K562 (cell line): Measurements from ENCODE around the gene OSBPL7. TPM values are rescaled to one million over a fixed set of nuclear protein-coding genes. Genes with fewer than 3 reads are reported as not detected.

ENCODE experiments used
- ATAC-seq: fragments of 200-7000 bp; cut with Tn5 transposase; 3 replicates; pipeline ENCODE4 v1.9.1; 2020; ENCODE audit warnings: moderate library complexity
- BruUV-seq: library from RNA; stranded (reverse); fragments of 400-500 nt; replicated peaks from 2 replicates; lab custom pipeline; 2021; lab: Mats Ljungman, UMichigan
- CTCF ChIA-PET: fragments of 300-600 bp; formaldehyde crosslinking; extraction: SDS; loops from one replicate; lab custom pipeline; 2021; ENCODE audit warnings: low intra/inter-chr PET ratio; lab: Yijun Ruan, JAX
- POLR2A ChIA-PET: fragments of 300-600, 350-650 bp; sonication (Branson Sonifier 250); formaldehyde crosslinking; extraction: SDS; loops from one replicate; lab custom pipeline; 2021; ENCODE audit warnings: antibody characterized with exemption, inconsistent platforms; lab: Yijun Ruan, JAX
- DNase-seq, 4 experiments: peaks; one replicate each; pipeline versions ENCODE4 v3.0.0 to v3.0.0-alpha.2; 2011 to 2018; ENCODE audit warnings: low spot score in 3 of 4, mixed read lengths in 3 of 4; ENCODE audit errors: extremely low read depth in 1 of 4
- FAIRE-seq: peaks from 2 replicates; lab custom pipeline; 2011; peaks lifted over from hg19 to GRCh38; lab: Jason Lieb, UNC
- H2AFZ ChIP-seq: 2 replicates; pipeline ENCODE4 v1.6.0; 2011; ENCODE audit warnings: low read depth, low read length, control low read depth, inconsistent platforms
- H3K27ac ChIP-seq: fragments of 200-600 bp; 3 replicates; pipeline ENCODE4 v1.8.0; 2011; ENCODE audit warnings: low read depth, mild to moderate bottlenecking, control low read depth, inconsistent platforms, low read length, moderate library complexity, mixed read lengths; ENCODE audit errors: extremely low read depth
- H3K27me3 ChIP-seq, 2 experiments: fragments of 300-600 bp in 1 of 2; 2 replicates in 1 of 2; 3 replicates in 1 of 2; pipeline versions ENCODE4 v1.6.0 to v1.8.0; 2011; ENCODE audit warnings: inconsistent platforms in 2 of 2, low read length in 2 of 2, mild to moderate bottlenecking in 1 of 2, mixed read lengths in 1 of 2, moderate library complexity in 1 of 2; ENCODE audit not compliant: control insufficient read depth in 2 of 2, insufficient read depth in 2 of 2
- H3K36me3 ChIP-seq: fragments of 300-600 bp; 3 replicates; pipeline ENCODE4 v1.8.0; 2011; ENCODE audit warnings: mild to moderate bottlenecking, low read length, inconsistent platforms; ENCODE audit not compliant: control insufficient read depth, insufficient read depth
- H3K4me1 ChIP-seq, 2 experiments: fragments of 200-600 bp in 1 of 2; replicated peaks in 1 of 2; 2 replicates in 1 of 2; 3 replicates in 1 of 2; pipeline versions ENCODE4 v1.5.1 to v1.8.0; 2011; ENCODE audit warnings: inconsistent platforms in 2 of 2, low read length in 2 of 2, mild to moderate bottlenecking in 1 of 2, mixed read lengths in 1 of 2, moderate library complexity in 1 of 2; ENCODE audit not compliant: control insufficient read depth in 2 of 2, insufficient read depth in 2 of 2
- H3K4me2 ChIP-seq: 2 replicates; pipeline ENCODE4 v1.6.1; 2011; ENCODE audit warnings: low read length, control low read depth, inconsistent platforms, mixed read lengths; ENCODE audit not compliant: insufficient read depth
- H3K4me3 ChIP-seq: fragments of 200-600 bp; sonication (generic), shearing (Covaris generic); 2 replicates; pipeline ENCODE4 v1.5.1; 2016; ENCODE audit warnings: control low read depth, inconsistent platforms
- H3K79me2 ChIP-seq: fragments of 200-600 bp; 3 replicates; pipeline ENCODE4 v1.8.0; 2011; ENCODE audit warnings: low read length, inconsistent platforms; ENCODE audit not compliant: control insufficient read depth, insufficient read depth
- H3K9ac ChIP-seq, 2 experiments: 2 replicates each; pipeline versions ENCODE4 v1.6.0 to v1.6.1; 2011; ENCODE audit warnings: low read depth in 2 of 2, low read length in 2 of 2, control low read depth in 1 of 2, inconsistent platforms in 1 of 2, mild to moderate bottlenecking in 1 of 2, mixed read lengths in 1 of 2; ENCODE audit not compliant: insufficient read depth in 1 of 2
- H3K9me1 ChIP-seq: one replicate; pipeline ENCODE4 v1.6.0; 2011; ENCODE audit warnings: inconsistent platforms, mild to moderate bottlenecking, low read length, moderate library complexity; ENCODE audit not compliant: control insufficient read depth, insufficient read depth
- H3K9me3 ChIP-seq: replicated peaks from 2 replicates; pipeline ENCODE4 v1.5.1; 2011; ENCODE audit warnings: low read depth, low read length, inconsistent platforms; ENCODE audit not compliant: control insufficient read depth, insufficient read depth
- H4K20me1 ChIP-seq: replicated peaks from 2 replicates; pipeline ENCODE4 v1.6.1; 2011; ENCODE audit warnings: low read length, inconsistent platforms, mixed read lengths; ENCODE audit not compliant: control insufficient read depth, insufficient read depth
- BCL6 ChIP-seq: fragments of 250-450 bp; sonication (Bioruptor Pico); IDR thresholded peaks from 2 replicates; pipeline ENCODE4 v1.4.0; 2020
- FOSL1 ChIP-seq: fragments of 200-800 bp; sonication (Bioruptor generic); conservative IDR thresholded peaks from 2 replicates; pipeline ENCODE4 v1.6.1; 2016; ENCODE audit warnings: missing genetic modification characterization, missing compliant biosample characterization
- FUS ChIP-seq: fragments of 200-400 bp; formaldehyde crosslinking; optimal IDR thresholded peaks from 2 replicates; pipeline ENCODE3; 2017; ENCODE audit warnings: low read depth, low read length
- JUND ChIP-seq, 2 experiments: IDR thresholded peaks; 2 replicates in 1 of 2; 3 replicates in 1 of 2; pipeline ENCODE4 v1.6.1; 2011; ENCODE audit warnings: borderline replicate concordance in 2 of 2, low read depth in 2 of 2, low read length in 2 of 2, improper control_type of control experiment in 1 of 2, missing biosample characterization in 1 of 2, missing genetic modification characterization in 1 of 2, missing genetic modification reagents in 1 of 2
- NBN ChIP-seq: fragments of 450-650 bp; IDR thresholded peaks from 2 replicates; pipeline ENCODE4 v1.6.1; 2016; ENCODE audit warnings: low read depth, mild to moderate bottlenecking
- OTX1 ChIP-seq: fragments of 450-650 bp; formaldehyde crosslinking; IDR thresholded peaks from 2 replicates; pipeline ENCODE4 v1.4.0; 2022; ENCODE audit warnings: mild to moderate bottlenecking
- TEAD1 ChIP-seq, 2 experiments: fragments of 450-650 bp in 1 of 2; sonication (generic) in 1 of 2; formaldehyde crosslinking; IDR thresholded peaks; 2 replicates each; pipeline versions ENCODE4 v1.4.0 to v1.8.0; 2020 to 2022; ENCODE audit warnings: mild to moderate bottlenecking in 2 of 2, missing genetic modification reagents in 1 of 2
- ZFPM2 ChIP-seq: fragments of 250-450 bp; sonication (Bioruptor Pico); IDR thresholded peaks from 2 replicates; pipeline ENCODE4 v1.5.1; 2022; ENCODE audit warnings: mild to moderate bottlenecking
- ZFX ChIP-seq: sonication (generic); formaldehyde crosslinking; IDR thresholded peaks from 2 replicates; pipeline ENCODE4 v1.8.0; 2022; ENCODE audit warnings: mild to moderate bottlenecking, missing genetic modification reagents, moderate library complexity
- ZNF282 ChIP-seq: sonication (generic); formaldehyde crosslinking; IDR thresholded peaks from 2 replicates; pipeline ENCODE4 v1.8.1; 2023; ENCODE audit warnings: missing genetic modification reagents
- WGBS: fragments of 100-300 bp; shearing (Covaris generic); methylation state at CpG from one replicate; pipeline ENCODE4 v1.1.6; 2016; ENCODE audit warnings: low coverage, mixed read lengths; ENCODE audit not compliant: insufficient coverage; ENCODE audit errors: missing lambda C conversion rate; 5-methylcytosine and 5-hydroxymethylcytosine counted together
- in situ Hi-C: fragments of 300-500 bp; cut with MboI; formaldehyde crosslinking; loops from 4 replicates; pipeline ENCODE4 v1.15.0; 2018; ENCODE audit warnings: inconsistent platforms, mixed read lengths
- intact Hi-C: fragments of 100-400 bp; cut with micrococcal nuclease; formaldehyde crosslinking; loops from 2 replicates; pipeline ENCODE4 v1.14.2; 2022
- polyA plus RNA-seq, 8 experiments: library from polyadenylated mRNA; depleted of rRNA in 4 of 8; stranded (reverse) in 5 of 8; unstranded in 3 of 8; fragments of >200 nt; fragmentation: Nextera tagmentation in 2 of 8; fragmentation: Illumina TruSeq in 1 of 8; extraction: Ambion mirVana in 2 of 8; extraction: Trizol in 1 of 8; gene quantifications; 2 replicates each; pipeline versions ENCODE4 v1.2.1 to v1.2.3, GENCODE V29; 2011 to 2014; ENCODE audit warnings: inconsistent platforms in 1 of 8, missing spikeins in 1 of 8
- total RNA-seq, 7 experiments: library from RNA; depleted of rRNA in 6 of 7; stranded (reverse); fragments of >200 nt in 6 of 7; fragmentation: Illumina TruSeq in 2 of 7; extraction: Trizol in 2 of 7; gene quantifications; 2 replicates each; pipeline versions ENCODE4 v1.2.1 to v1.2.3, GENCODE V29; 2011 to 2021; ENCODE audit warnings: low replicate concordance in 1 of 7
- TF ChIP-seq, protein P1 (sequence below): fragments of 250-450 bp; sonication (Bioruptor Pico); IDR thresholded peaks from 2 replicates; pipeline ENCODE4 v1.4.0; 2020; ENCODE audit warnings: mild to moderate bottlenecking

Gene OSBPL7
- total and polyA plus RNA-seq, 9 of the 15 experiments (the other 6 are each of a cell fraction or from before 2014, with no cell fraction given), result 0.32 to 11.9 (median 5.8) TPM

DNA sequence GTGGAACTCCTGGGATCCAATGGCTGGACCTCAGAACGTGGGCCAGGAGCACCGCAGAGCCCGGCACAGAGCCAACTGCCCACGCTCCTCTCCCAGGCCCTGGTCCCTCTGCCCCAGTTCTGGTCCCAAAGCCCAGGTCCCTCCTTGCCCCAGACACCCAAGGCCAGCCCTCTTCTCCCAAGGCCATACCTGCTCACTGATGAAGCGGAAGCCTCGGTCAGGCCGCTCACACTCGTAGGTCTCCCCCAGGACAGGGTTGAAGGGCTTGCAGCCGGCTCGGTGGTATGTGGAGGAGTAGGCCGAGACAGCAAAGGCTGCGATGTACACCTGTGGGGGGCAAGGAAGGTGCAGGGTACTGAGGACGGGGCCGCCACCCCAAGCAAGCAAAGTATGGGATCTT is 8.5 kb downstream of the OSBPL7 start:
- FAIRE-seq (no peak), ATAC-seq (no peak), DNase-seq (no peak)
- WGBS, result 89% methylated on average over 10 of the region's 14 CpGs
- BruUV-seq, result no TSS peak
- no peak overlapping the region for H2AFZ ChIP-seq
- no peak overlapping the region for H3K4me3 ChIP-seq
- H3K79me2 ChIP-seq, result no peaks in the 10 kb centered on the region
- H3K9me1 ChIP-seq, result peaks cover 6% of the 10 kb centered on the region
- H3K9me3 ChIP-seq, result no peaks in the 10 kb centered on the region
- in situ Hi-C loops (no loop called here), intact Hi-C loops (no loop called here)
- H3K27me3 ChIP-seq, result no peaks in the 10 kb centered on the region
- H3K9ac ChIP-seq, result no peak overlapping the region
- TF ChIP-seq ZNF282 (no peak), TEAD1 (CRISPR knock-in tag; IDR thresholded peaks at IDR 0.05) (no peak), FOSL1 (tag) (no peak), OTX1 (CRISPR knock-in tag) (no peak), BCL6 (CRISPR knock-in tag) (no peak), JUND (IDR thresholded peaks at IDR 0.05; ENCODE audit: borderline replicate concordance, low read depth, low read length) (no peak), JUND (tag; IDR thresholded peaks at IDR 0.05; ENCODE audit: borderline replicate concordance, low read depth, low read length) (no peak), ZFX (CRISPR knock-in tag) (no peak), NBN (no peak), ZFPM2 (CRISPR knock-in tag) (no peak), FUS (no peak)
- TF ChIP-seq, protein P1, sequence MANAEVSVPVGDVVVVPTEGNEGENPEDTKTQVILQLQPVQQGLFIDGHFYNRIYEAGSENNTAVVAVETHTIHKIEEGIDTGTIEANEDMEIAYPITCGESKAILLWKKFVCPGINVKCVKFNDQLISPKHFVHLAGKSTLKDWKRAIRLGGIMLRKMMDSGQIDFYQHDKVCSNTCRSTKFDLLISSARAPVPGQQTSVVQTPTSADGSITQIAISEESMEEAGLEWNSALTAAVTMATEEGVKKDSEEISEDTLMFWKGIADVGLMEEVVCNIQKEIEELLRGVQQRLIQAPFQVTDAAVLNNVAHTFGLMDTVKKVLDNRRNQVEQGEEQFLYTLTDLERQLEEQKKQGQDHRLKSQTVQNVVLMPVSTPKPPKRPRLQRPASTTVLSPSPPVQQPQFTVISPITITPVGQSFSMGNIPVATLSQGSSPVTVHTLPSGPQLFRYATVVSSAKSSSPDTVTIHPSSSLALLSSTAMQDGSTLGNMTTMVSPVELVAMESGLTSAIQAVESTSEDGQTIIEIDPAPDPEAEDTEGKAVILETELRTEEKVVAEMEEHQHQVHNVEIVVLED, result no peak
- ChIA-PET POLR2A (interaction anchor here (0.6 to 0.9 kb wide), 2 partner anchors 15 to 18 kb away, joined by 3 to 4 read pairs; partner anchors contain the start of genes LRRC46 and MRPL10), CTCF (no interaction called here)
- no peaks in the 10 kb centered on the region for H4K20me1 ChIP-seq
- no peak overlapping the region for H3K27ac ChIP-seq
- H3K4me1 ChIP-seq, result peaks cover 22 to 39% of the 10 kb centered on the region in 2 experiments
- H3K4me2 ChIP-seq, result no peak overlapping the region
- H3K36me3 ChIP-seq, result peaks cover 48% of the 10 kb centered on the region; the same call in 2 of the 3 replicates
